ENCODE data around the gene FOXE3. TPM values are rescaled to one million over a fixed set of nuclear protein-coding genes. Genes with fewer than 3 reads are reported as not detected.
A peak's percentile ranks its signal among the peaks of the same experiment; 100 is the strongest.

Gene FOXE3
- total and polyA plus RNA-seq, 9 of the 15 experiments (the other 6 are each of a cell fraction or from before 2014, with no cell fraction given), result not detected

- TF ChIP-seq ZNF699 (CRISPR knock-in tag; IDR thresholded peaks at IDR 0.05; ENCODE audit: insufficient replicate concordance) (no peak), MYBL2 (IDR thresholded peaks at IDR 0.05; ENCODE audit: low read depth) (0 out of 2 replicates have a peak, but pooled peaks have one; percentile 19), MYBL2 (CRISPR knock-in tag; IDR thresholded peaks at IDR 0.05; ENCODE audit: borderline replicate concordance) (no peak), RBFOX2 (IDR thresholded peaks at IDR 0.05; ENCODE audit: low read depth, low read length) (no peak)
- in situ Hi-C loops (cut with MboI) (no loop called here), intact Hi-C loops (cut with micrococcal nuclease) (loop anchor here (5.0 kb wide), 1 partner anchor 37 kb away; no protein-coding TSS in a partner anchor)
- WGBS (ENCODE audit: insufficient coverage, low coverage, missing lambda C conversion rate), result 85% methylated on average over 1 of the region's 1 CpG
- FAIRE-seq (no peak), ATAC-seq (no peak), DNase-seq (ENCODE audit: extremely low read depth in 1 of 4, low spot score in 3 of 4) (no peak)
- Histone ChIP-seq H3K4me1 (replicated peaks in 1 of 2; ENCODE audit: control insufficient read depth in 2 of 2, insufficient read depth in 2 of 2, low read length in 2 of 2) (peaks cover 0 to 14% of the 10 kb centered on the region in 2 experiments; a peak in 2 of 5 replicates), H4K20me1 (replicated peaks; ENCODE audit: control insufficient read depth, insufficient read depth, low read length) (no peaks in the 10 kb centered on the region), H2AFZ (ENCODE audit: low read depth, low read length) (no peak overlapping the region), H3K27ac (ENCODE audit: extremely low read depth, low read depth, low read length) (no peak overlapping the region), H3K27me3 (ENCODE audit: control insufficient read depth in 2 of 2, insufficient read depth in 2 of 2, low read length in 2 of 2) (no peaks in the 10 kb centered on the region), H3K9ac (ENCODE audit: insufficient read depth in 1 of 2, low read depth in 2 of 2, low read length in 2 of 2) (no peak overlapping the region), H3K79me2 (ENCODE audit: control insufficient read depth, insufficient read depth, low read length) (no peaks in the 10 kb centered on the region), H3K36me3 (ENCODE audit: control insufficient read depth, insufficient read depth, low read length) (peaks cover 89% of the 10 kb centered on the region), H3K4me2 (ENCODE audit: insufficient read depth, low read length) (no peak overlapping the region), H3K9me3 (replicated peaks; ENCODE audit: control insufficient read depth, insufficient read depth, low read depth, low read length) (no peaks in the 10 kb centered on the region), H3K9me1 (ENCODE audit: control insufficient read depth, insufficient read depth, low read length) (no peaks in the 10 kb centered on the region), H3K4me3 (no peak overlapping the region)
- POLR2A ChIA-PET, result interaction anchor here (1.1 to 1.2 kb wide), 2 partner anchors 10 to 16 kb away, joined by 4 to 5 read pairs; no protein-coding TSS in a partner anchor
- BruUV-seq (replicated peaks), result no TSS peak
- CTCF ChIA-PET (ENCODE audit: low intra/inter-chr PET ratio), result no interaction called here
These were observed 41.6 kb upstream of the FOXE3 start for GRCh38 chr1:47374501-47374900.

DNA sequence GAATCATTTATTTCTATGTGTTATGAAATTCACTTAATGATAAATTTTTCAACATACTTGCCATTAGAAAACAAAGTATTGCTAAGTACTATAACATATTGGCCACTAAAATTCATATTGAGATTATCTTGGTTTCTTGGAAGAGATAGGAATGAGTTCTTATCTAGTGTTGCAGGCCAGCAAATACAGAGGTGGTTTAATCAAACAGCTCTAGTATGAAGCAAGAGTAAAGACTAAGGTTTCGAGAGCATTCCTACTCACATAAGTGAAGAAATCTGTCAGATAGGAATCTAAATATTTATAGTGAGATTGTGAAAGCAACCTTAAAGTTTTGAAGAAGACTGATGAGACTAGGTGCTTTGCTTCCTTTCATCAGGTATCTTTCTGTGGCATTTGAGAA, 37.9 kb upstream of the FOXE3 start:
- Histone ChIP-seq H3K9me1 (ENCODE audit: control insufficient read depth, insufficient read depth, low read length) (no peaks in the 10 kb centered on the region), H3K27me3 (ENCODE audit: control insufficient read depth in 2 of 2, insufficient read depth in 2 of 2, low read length in 2 of 2) (no peaks in the 10 kb centered on the region), H4K20me1 (replicated peaks; ENCODE audit: control insufficient read depth, insufficient read depth, low read length) (no peaks in the 10 kb centered on the region), H3K36me3 (ENCODE audit: control insufficient read depth, insufficient read depth, low read length) (peaks cover 80% of the 10 kb centered on the region), H3K9ac (ENCODE audit: insufficient read depth in 1 of 2, low read depth in 2 of 2, low read length in 2 of 2) (no peak overlapping the region), H3K4me2 (ENCODE audit: insufficient read depth, low read length) (no peak overlapping the region), H3K9me3 (replicated peaks; ENCODE audit: control insufficient read depth, insufficient read depth, low read depth, low read length) (no peaks in the 10 kb centered on the region), H2AFZ (ENCODE audit: low read depth, low read length) (no peak overlapping the region), H3K4me1 (replicated peaks in 1 of 2; ENCODE audit: control insufficient read depth in 2 of 2, insufficient read depth in 2 of 2, low read length in 2 of 2) (peaks cover 0 to 32% of the 10 kb centered on the region in 2 experiments; a peak in 4 of 5 replicates), H3K27ac (ENCODE audit: extremely low read depth, low read depth, low read length) (no peak overlapping the region), H3K79me2 (ENCODE audit: control insufficient read depth, insufficient read depth, low read length) (no peaks in the 10 kb centered on the region; the same call in 2 of the 3 replicates), H3K4me3 (no peak overlapping the region)
- intact Hi-C loops (cut with micrococcal nuclease), result no loop called here
- no peak for ATAC-seq
- in situ Hi-C loops (cut with MboI), result no loop called here
- WGBS (ENCODE audit: insufficient coverage, low coverage, missing lambda C conversion rate), result 21% methylated on average over 1 of the region's 1 CpG
- CTCF ChIA-PET (ENCODE audit: low intra/inter-chr PET ratio), result no interaction called here
- no peak for DNase-seq (ENCODE audit: extremely low read depth in 1 of 4, low spot score in 3 of 4)
- TSS peak; percentile 31 for BruUV-seq (replicated peaks)
- no peak for FAIRE-seq
- POLR2A ChIA-PET, result interaction anchor here (1.6 to 1.7 kb wide), 2 partner anchors 11 to 44 kb away, joined by 4 read pairs; no protein-coding TSS in a partner anchor
- 0 out of 2 replicates have a peak, but pooled peaks have one; percentile 15 for TF ChIP-seq FOXM1 (IDR thresholded peaks at IDR 0.05; ENCODE audit: low read depth)
- TF ChIP-seq FOXM1 (CRISPR knock-in tag; IDR thresholded peaks at IDR 0.05; ENCODE audit: low read depth), result no peak
- no peak for TF ChIP-seq ZNF134 (CRISPR knock-in tag; conservative IDR thresholded peaks at IDR 0.05)
- TF ChIP-seq CEBPB (tag; IDR thresholded peaks at IDR 0.05), result peak; percentile 90
- peak; percentile 24; the same call in 1 of the 2 replicates for TF ChIP-seq SMARCE1 (IDR thresholded peaks at IDR 0.05)
- TF ChIP-seq TFE3 (CRISPR knock-in tag; IDR thresholded peaks at IDR 0.05), result no peak
- no peak for TF ChIP-seq ZFP30 (CRISPR knock-in tag; IDR thresholded peaks at IDR 0.05; ENCODE audit: borderline replicate concordance)
- TF ChIP-seq SMARCA4 (IDR thresholded peaks at IDR 0.05), result peak; percentile 54
- TF ChIP-seq ARID1B (IDR thresholded peaks at IDR 0.05), result peak; percentile 78
- TF ChIP-seq TAL1 (IDR thresholded peaks at IDR 0.05), result peak; percentile 57
- TF ChIP-seq HES1 (IDR thresholded peaks at IDR 0.05; ENCODE audit: low read depth), result peak; percentile 45; the same call in 1 of the 2 replicates
- no peak for TF ChIP-seq LEF1 (IDR thresholded peaks at IDR 0.05)
- no peak for TF ChIP-seq EP400 (IDR thresholded peaks at IDR 0.05)

Data from K562 (cell line).